ENCODE results near the gene TRDMT1. TPM values are rescaled to one million over a fixed set of nuclear protein-coding genes. Genes with fewer than 3 reads are reported as not detected.

TRDMT1 gene
- total RNA-seq, 2 experiments from 2014 or later, result 12.3 to 12.7 TPM

DNA sequence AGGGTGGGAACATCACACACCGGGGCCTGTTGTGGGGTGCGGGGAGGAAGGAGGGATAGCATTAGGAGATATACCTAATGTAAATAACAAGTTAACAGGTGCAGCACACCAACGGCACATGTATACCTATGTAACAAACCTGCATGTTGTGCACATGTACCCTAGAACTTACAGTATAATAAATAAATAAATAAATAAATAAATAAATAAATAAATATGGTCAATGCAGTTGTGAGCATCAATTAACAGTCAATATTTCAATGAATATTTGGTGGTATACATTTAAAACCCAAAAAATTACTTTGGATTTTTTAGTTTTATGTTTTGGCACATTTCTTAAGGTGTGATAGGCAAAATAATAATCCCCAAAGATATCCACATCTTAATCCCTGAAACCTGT is 15.6 kb downstream of the TRDMT1 start:
- Mint-ChIP-seq H3K9me3 (no peaks in the 10 kb centered on the region), H3K4me1 (no peaks in the 10 kb centered on the region), H3K36me3 (ENCODE audit: low read depth) (peaks cover 2% of the 10 kb centered on the region), H3K27me3 (no peaks in the 10 kb centered on the region), H3K27ac (no peak overlapping the region), H3K4me3 (no peak overlapping the region)
- no peak for DNase-seq
- CTCF ChIA-PET, result no interaction called here
- POLR2A ChIA-PET, result no interaction called here

DNA sequence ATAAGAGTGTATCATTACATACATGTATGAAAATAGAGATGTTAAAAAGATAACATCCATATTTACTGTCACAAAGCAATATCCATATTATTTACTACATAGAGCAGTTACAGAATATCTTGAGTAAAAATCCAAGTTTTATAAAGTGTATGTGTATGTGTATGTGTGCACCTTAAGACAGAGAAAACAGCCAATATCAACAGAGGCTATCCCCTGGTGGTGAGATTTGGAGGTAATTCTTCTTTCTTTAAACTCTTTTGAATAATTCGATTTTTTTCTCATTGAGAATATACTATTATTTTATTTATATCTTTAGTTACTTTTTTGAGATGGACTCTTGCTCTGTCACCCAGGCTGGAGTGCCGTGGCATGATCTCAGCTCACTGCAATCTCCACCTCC is 18.4 kb downstream of the TRDMT1 start:
- Mint-ChIP-seq H3K27ac (no peak overlapping the region), H3K4me1 (no peaks in the 10 kb centered on the region), H3K36me3 (ENCODE audit: low read depth) (peaks cover 2% of the 10 kb centered on the region), H3K27me3 (no peaks in the 10 kb centered on the region), H3K4me3 (no peak overlapping the region), H3K9me3 (no peaks in the 10 kb centered on the region)
- CTCF ChIA-PET, result interaction anchor here (1.4 to 2.1 kb wide), 2 partner anchors 16 to 18 kb away, joined by 3 to 4 read pairs; partner anchors contain the start of gene TRDMT1
- no peak for DNase-seq
- POLR2A ChIA-PET, result no interaction called here

GRCh38 chr10:17181751-17182150 is 19.7 kb downstream of the TRDMT1 start:
- CTCF ChIA-PET, result interaction anchor here (1.0 to 1.1 kb wide), 2 partner anchors 19 to 32 kb away, joined by 3 read pairs; partner anchors contain the start of gene TRDMT1

GRCh38 chr10:17181110-17181509 is 20.4 kb downstream of the TRDMT1 start:
- H3K4me3 Mint-ChIP-seq, result no peak overlapping the region
- POLR2A ChIA-PET, result interaction anchor here (1.0 kb wide), 1 partner anchor 25 kb away, joined by 5 read pairs; no protein-coding TSS in a partner anchor
- CTCF ChIA-PET, result interaction anchor here (0.7 to 1.0 kb wide), 2 partner anchors 33 to 76 kb away, joined by 3 to 4 read pairs; no protein-coding TSS in a partner anchor
- H3K4me1 Mint-ChIP-seq, result no peaks in the 10 kb centered on the region
- no peaks in the 10 kb centered on the region for H3K9me3 Mint-ChIP-seq
- H3K27ac Mint-ChIP-seq, result no peak overlapping the region
- DNase-seq, result no peak
- H3K36me3 Mint-ChIP-seq (ENCODE audit: low read depth), result peaks cover 2% of the 10 kb centered on the region
- no peaks in the 10 kb centered on the region for H3K27me3 Mint-ChIP-seq

More at GRCh38 chr10:17181751-17182150, 19.7 kb downstream of the TRDMT1 start:
- Mint-ChIP-seq H3K36me3 (ENCODE audit: low read depth) (peaks cover 2% of the 10 kb centered on the region), H3K4me1 (no peaks in the 10 kb centered on the region), H3K27ac (no peak overlapping the region), H3K4me3 (no peak overlapping the region), H3K9me3 (no peaks in the 10 kb centered on the region), H3K27me3 (no peaks in the 10 kb centered on the region)
- POLR2A ChIA-PET, result interaction anchor here (1.0 kb wide), 1 partner anchor 24 kb away, joined by 5 read pairs; no protein-coding TSS in a partner anchor
- DNase-seq, result no peak

DNA sequence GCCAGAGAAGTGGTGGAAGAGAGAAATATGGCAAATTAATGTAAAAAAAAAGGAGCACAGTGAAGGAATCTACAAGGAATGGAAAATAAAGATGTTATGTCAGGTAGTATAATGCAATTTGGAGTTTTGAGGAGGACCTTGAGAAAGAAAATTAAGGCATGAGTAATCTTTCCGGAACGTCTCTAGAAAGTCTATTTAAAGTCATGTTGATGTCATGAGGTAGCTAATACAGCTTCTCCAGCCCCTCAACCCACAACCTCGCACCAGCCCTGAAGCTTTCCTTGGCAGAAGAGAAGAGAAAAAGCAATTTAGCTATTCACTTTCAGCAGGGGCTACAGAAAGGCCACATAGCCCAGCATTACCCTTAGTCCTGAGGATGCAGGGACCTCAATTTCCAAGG is 22.5 kb downstream of the TRDMT1 start:
- ChIA-PET CTCF (interaction anchor here (1.0 kb wide), 1 partner anchor 22 kb away, joined by 3 read pairs; the partner anchor contains the start of gene TRDMT1), POLR2A (no interaction called here)
- H3K4me1 Mint-ChIP-seq, result peaks cover 7% of the 10 kb centered on the region
- no peak overlapping the region for H3K27ac Mint-ChIP-seq
- no peak overlapping the region for H3K4me3 Mint-ChIP-seq
- H3K9me3 Mint-ChIP-seq, result no peaks in the 10 kb centered on the region
- no peaks in the 10 kb centered on the region for H3K27me3 Mint-ChIP-seq
- no peak for DNase-seq
- H3K36me3 Mint-ChIP-seq (ENCODE audit: low read depth), result peaks cover 2% of the 10 kb centered on the region

DNA sequence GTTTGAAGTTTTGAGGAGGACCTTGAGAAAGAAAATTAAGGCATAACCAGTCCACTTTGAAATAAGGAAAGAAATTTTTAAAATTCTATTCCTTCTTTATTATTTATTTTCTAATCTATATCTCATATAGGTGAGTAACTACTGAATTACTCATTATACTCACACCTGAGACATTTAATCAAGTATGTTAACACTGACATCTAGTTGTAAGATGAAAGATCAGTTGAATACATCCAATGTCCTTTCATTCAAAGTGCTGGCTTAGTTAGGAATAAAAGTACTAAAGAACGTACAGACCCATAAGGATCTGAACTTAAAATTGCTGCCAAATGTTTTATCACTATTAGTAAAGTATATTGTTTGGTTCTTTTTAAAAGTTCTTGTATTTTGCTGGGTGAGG is 23.5 kb downstream of the TRDMT1 start:
- DNase-seq, result no peak
- Mint-ChIP-seq H3K27ac (no peak overlapping the region), H3K4me1 (peaks cover 7% of the 10 kb centered on the region), H3K9me3 (no peaks in the 10 kb centered on the region), H3K27me3 (no peaks in the 10 kb centered on the region), H3K4me3 (no peak overlapping the region), H3K36me3 (ENCODE audit: low read depth) (peaks cover 4% of the 10 kb centered on the region)
- POLR2A ChIA-PET, result no interaction called here
- CTCF ChIA-PET, result no interaction called here

DNA sequence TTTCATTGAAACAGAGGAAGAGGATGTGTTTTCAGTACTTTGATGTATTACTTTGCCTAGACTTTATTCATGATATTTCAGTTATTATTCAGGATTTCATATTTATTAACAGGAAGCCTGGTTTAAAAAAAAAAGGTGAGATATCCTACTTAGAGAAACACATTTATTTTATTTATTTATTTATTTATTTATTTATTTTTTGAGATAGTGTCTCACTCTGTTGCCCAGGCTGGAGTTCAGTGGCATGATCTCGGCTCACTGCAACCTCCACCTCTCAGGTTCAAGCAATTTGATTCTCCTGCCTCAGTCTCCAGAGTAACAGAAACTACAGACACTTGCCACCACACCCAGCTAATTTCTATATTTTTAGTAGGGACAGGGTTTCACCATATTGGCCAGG is 24.5 kb downstream of the TRDMT1 start:
- ChIA-PET POLR2A (no interaction called here), CTCF (no interaction called here)
- peaks cover 7% of the 10 kb centered on the region for H3K4me1 Mint-ChIP-seq
- H3K9me3 Mint-ChIP-seq, result no peaks in the 10 kb centered on the region
- H3K4me3 Mint-ChIP-seq, result no peak overlapping the region
- DNase-seq, result no peak
- no peak overlapping the region for H3K27ac Mint-ChIP-seq
- H3K27me3 Mint-ChIP-seq, result no peaks in the 10 kb centered on the region
- H3K36me3 Mint-ChIP-seq (ENCODE audit: low read depth), result peaks cover 3% of the 10 kb centered on the region

DNA sequence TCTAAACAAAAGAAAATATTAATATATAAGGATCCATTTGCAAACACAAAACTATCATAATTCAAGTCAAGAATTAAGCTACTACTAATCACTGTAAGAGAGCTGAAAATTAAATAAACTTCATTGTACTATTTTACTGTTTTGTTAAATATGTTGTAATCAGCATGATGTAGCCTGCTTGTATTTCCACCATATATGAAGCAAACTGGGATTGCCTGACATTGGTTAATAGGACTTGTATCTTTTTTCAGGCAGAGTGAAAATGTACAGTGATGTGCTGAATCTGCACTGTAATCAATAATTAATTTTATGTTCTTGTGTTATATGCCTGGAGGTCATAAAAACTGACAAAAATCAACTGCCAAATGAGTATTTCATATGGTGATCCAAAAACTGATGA is 25.4 kb downstream of the TRDMT1 start:
- Mint-ChIP-seq H3K27me3 (no peaks in the 10 kb centered on the region), H3K36me3 (ENCODE audit: low read depth) (peaks cover 7% of the 10 kb centered on the region), H3K4me1 (peaks cover 7% of the 10 kb centered on the region), H3K27ac (no peak overlapping the region), H3K4me3 (no peak overlapping the region), H3K9me3 (no peaks in the 10 kb centered on the region)
- no peak for DNase-seq
- ChIA-PET CTCF (no interaction called here), POLR2A (no interaction called here)

GRCh38 chr10:17175551-17175950 is 25.9 kb downstream of the TRDMT1 start:
- H3K4me3 Mint-ChIP-seq, result no peak overlapping the region
- no peaks in the 10 kb centered on the region for H3K27me3 Mint-ChIP-seq
- peaks cover 7% of the 10 kb centered on the region for H3K4me1 Mint-ChIP-seq
- ChIA-PET CTCF (interaction anchor here (0.7 kb wide), 1 partner anchor 349 kb away, joined by 3 read pairs; no protein-coding TSS in a partner anchor), POLR2A (no interaction called here)
- DNase-seq, result no peak
- H3K27ac Mint-ChIP-seq, result no peak overlapping the region
- H3K36me3 Mint-ChIP-seq (ENCODE audit: low read depth), result peaks cover 7% of the 10 kb centered on the region
- no peaks in the 10 kb centered on the region for H3K9me3 Mint-ChIP-seq

GRCh38 chr10:17174626-17175025 is 26.8 kb downstream of the TRDMT1 start:
- Mint-ChIP-seq H3K36me3 (ENCODE audit: low read depth) (peaks cover 7% of the 10 kb centered on the region), H3K27me3 (no peaks in the 10 kb centered on the region), H3K4me3 (no peak overlapping the region), H3K4me1 (peaks cover 7% of the 10 kb centered on the region), H3K9me3 (no peaks in the 10 kb centered on the region), H3K27ac (no peak overlapping the region)
- no peak for DNase-seq
- ChIA-PET POLR2A (no interaction called here), CTCF (no interaction called here)

- H3K4me1 Mint-ChIP-seq, result peaks cover 7% of the 10 kb centered on the region
- H3K9me3 Mint-ChIP-seq, result no peaks in the 10 kb centered on the region
- no peak for DNase-seq
- ChIA-PET POLR2A (interaction anchor here (1.1 kb wide), 1 partner anchor 58 kb away, joined by 3 read pairs; no protein-coding TSS in a partner anchor), CTCF (no interaction called here)
- H3K4me3 Mint-ChIP-seq, result no peak overlapping the region
- no peak overlapping the region for H3K27ac Mint-ChIP-seq
- no peaks in the 10 kb centered on the region for H3K27me3 Mint-ChIP-seq
- peaks cover 7% of the 10 kb centered on the region for H3K36me3 Mint-ChIP-seq (ENCODE audit: low read depth)
Observed at GRCh38 chr10:17171141-17171641, 30.3 kb downstream of the TRDMT1 start.

- Mint-ChIP-seq H3K27me3 (no peaks in the 10 kb centered on the region), H3K27ac (no peak overlapping the region), H3K9me3 (no peaks in the 10 kb centered on the region), H3K4me1 (no peaks in the 10 kb centered on the region), H3K4me3 (no peak overlapping the region), H3K36me3 (ENCODE audit: low read depth) (peaks cover 8% of the 10 kb centered on the region)
- DNase-seq, result no peak
- ChIA-PET CTCF (interaction anchor here (1.1 kb wide), 1 partner anchor 279 kb away, joined by 3 read pairs; no protein-coding TSS in a partner anchor), POLR2A (interaction anchor here (1.1 kb wide), 1 partner anchor 59 kb away, joined by 3 read pairs; no protein-coding TSS in a partner anchor)
Observed at GRCh38 chr10:17169803-17170202, 31.7 kb downstream of the TRDMT1 start.

DNA sequence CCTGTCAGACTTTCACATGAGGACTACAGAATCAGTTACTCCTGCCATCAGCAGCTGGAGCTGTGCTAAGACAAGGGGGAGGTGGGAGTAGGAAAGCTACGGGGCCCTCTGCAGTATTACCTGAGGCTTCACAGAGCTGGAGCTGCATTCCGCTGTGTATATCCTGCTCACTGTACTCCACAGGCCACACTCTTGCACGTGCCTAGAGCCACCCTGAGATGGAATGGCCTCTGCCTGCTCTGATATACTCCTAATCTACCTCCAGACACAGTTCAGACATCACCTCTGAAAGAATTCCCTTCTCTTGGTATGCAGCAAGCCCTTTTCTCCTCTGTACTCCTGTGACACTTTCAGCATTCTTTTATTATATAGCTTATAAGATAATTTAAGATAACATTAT is 34.8 kb downstream of the TRDMT1 start:
- no peak for DNase-seq
- POLR2A ChIA-PET, result no interaction called here
- H3K4me3 Mint-ChIP-seq, result no peak overlapping the region
- CTCF ChIA-PET, result interaction anchor here (1.3 kb wide), 1 partner anchor 90 kb away, joined by 4 read pairs; no protein-coding TSS in a partner anchor
- H3K4me1 Mint-ChIP-seq, result no peaks in the 10 kb centered on the region
- no peak overlapping the region for H3K27ac Mint-ChIP-seq
- peaks cover 8% of the 10 kb centered on the region for H3K36me3 Mint-ChIP-seq (ENCODE audit: low read depth)
- H3K9me3 Mint-ChIP-seq, result peaks cover 8% of the 10 kb centered on the region
- H3K27me3 Mint-ChIP-seq, result no peaks in the 10 kb centered on the region

GRCh38 chr10:17162828-17163227 is 38.6 kb downstream of the TRDMT1 start:
- ChIA-PET POLR2A (no interaction called here), CTCF (no interaction called here)
- Mint-ChIP-seq H3K36me3 (ENCODE audit: low read depth) (peaks cover 5% of the 10 kb centered on the region), H3K27ac (no peak overlapping the region), H3K4me3 (no peak overlapping the region), H3K4me1 (peaks cover 2% of the 10 kb centered on the region), H3K27me3 (no peaks in the 10 kb centered on the region), H3K9me3 (peaks cover 8% of the 10 kb centered on the region)
- DNase-seq, result no peak
